HG02642 (cell line): ENCODE data around the gene MTHFSD.

ENCODE experiments used
- ATAC-seq: cut with Tn5 transposase; IDR thresholded peaks from one replicate; pipeline ENCODE4 v1.9.1; 2021; ENCODE audit warnings: mild to moderate bottlenecking; ENCODE audit not compliant: unreplicated experiment, poor library complexity

Gene MTHFSD

DNA sequence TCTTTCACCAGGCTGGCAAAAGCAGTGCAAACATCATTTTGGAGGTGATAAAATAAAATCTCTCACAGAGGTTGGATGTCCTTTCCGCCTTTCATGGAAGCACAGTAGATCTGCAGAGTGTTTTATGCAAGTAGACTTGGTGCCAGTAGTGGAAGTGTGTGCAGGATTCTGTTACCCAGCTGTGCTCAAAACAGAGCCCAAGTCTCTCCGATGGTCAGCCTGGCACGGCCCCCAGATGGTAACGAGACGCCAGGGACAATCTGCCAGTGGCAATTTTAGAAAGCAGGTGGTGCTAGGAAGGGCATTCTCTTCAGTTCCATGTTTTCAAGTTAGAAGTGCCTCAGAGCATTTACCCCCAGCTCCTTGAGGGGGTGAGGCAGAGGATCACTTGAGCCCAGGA lies 1.5 kb upstream of the MTHFSD start:
- no peak for ATAC-seq

DNA sequence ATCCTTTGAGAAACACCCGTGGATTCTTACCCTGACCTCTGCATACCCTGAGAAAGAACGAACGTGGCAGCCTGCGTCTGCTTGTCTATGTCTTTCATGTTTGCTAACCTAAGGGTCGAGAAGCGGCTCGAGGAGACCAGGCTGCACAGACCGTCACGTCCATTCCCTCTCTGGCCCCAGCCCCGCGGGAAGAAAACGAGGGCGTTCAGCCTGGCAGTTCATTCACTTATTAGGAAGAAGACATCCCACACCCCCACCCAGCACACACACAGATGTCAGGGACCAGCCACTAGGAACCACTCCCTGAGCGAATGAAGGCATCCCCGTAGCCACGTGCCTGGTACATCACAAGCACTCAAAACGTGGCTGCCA lies 655 bp upstream of the MTHFSD start:
- no peak for ATAC-seq

DNA sequence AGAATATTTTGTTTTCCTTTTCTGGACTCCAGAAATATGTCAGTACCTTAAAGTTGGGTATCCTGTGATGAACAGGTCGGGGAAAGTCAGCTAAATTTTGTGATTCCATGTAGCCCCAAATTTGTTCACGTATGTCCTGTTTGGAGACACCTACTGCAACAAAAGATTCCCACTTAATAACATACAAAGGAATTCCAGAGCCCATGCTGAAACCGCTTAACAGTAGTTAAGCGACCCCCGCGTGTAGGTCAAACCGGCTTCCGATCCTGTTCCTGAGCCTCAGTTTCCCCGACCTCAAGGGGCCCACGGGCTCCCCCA lies 477 bp downstream of the MTHFSD start:
- peak; percentile 9 for ATAC-seq

DNA sequence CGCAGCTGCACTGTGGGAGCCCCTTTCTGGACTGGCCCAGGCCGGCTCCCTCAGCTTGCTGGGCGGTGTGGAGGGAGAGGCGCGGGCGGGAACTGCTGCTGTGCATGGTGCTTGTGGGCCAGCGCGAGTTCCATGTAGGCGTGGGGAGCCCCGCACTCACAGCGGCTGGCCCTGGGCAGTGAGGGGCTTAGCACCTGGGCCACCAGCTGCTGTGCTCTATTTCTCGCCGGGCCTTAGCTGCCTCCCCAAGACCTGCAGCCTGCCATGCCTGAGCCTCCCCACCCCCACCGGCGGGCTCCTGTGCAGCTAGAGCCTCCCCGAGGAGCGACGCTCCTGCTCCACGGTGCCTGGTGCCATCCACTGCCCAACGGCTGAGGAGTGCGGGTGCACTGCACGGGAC lies 1.7 kb downstream of the MTHFSD start:
- no peak for ATAC-seq

DNA sequence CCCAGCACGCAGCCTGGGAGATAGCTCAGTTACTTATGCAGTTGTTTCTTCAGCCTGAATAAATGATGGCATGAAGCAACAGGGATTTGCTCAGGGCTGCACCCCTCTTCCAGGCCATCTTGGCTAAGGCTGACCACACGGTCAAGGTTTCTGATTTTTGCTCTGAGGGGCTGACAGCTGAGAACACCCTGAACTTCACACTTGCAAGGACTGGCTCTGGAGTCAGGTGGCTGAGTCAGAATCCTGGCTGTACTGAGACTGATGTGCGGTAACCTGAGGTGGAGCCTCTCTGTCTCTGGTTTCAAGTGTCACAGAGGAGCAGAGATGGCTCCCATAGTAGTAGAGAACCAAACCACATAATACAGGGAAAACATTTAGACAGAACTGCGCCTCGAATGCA lies 4.8 kb downstream of the MTHFSD start:
- no peak for ATAC-seq

DNA sequence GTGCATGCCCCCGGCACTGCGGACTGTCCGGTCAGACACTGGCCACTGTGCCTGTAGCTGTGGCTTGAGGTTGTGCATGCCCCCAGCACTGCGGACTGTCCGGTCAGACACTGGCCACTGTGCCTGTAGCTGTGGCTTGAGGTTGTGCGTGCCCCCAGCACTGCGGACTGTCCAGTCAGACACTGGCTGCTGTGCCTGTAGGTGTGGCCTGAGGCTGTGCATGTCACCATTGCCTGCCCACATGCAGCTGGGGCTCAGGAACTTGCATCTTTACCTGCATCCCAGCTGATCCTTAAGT lies 5.2 kb downstream of the MTHFSD start:
- no peak for ATAC-seq

DNA sequence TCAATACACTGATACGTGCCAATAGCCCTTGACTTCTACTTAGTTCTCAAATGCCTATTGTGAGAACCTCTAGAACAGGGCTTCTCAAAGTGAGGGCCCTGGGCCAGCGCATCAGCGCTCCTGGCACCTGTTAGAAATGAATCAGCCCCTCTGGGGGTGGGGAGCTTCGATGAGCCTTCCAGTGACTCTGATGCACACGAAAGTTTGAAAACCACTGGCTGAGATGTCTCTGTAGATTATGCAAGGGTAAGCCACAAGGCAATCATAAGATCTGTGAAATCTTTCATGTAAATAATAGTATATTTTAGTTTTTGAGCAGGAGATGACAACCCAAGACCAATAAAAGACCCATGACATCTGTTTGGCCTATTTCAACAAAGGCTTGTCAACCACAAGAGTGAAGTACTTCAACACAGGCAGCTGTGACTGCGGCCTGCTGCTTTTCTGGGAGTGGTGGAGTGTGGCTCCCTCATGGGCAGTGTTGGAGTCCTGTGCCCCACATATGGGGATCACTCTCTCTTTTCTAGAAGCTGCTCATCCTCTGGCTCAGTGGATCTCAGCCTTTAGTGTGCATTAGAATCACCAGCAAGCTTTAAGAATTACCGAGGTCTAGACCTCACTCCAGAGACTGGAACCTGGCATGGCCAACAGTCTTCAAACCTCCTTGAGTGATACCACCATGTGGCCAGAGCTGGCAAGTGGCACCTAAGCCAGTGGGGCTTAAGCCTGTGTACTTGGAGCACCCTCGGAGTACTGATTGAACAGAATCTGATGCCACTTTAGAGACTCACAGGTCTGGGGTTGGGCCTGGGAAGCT lies 5.8 kb downstream of the MTHFSD start:
- ATAC-seq, result no peak

DNA sequence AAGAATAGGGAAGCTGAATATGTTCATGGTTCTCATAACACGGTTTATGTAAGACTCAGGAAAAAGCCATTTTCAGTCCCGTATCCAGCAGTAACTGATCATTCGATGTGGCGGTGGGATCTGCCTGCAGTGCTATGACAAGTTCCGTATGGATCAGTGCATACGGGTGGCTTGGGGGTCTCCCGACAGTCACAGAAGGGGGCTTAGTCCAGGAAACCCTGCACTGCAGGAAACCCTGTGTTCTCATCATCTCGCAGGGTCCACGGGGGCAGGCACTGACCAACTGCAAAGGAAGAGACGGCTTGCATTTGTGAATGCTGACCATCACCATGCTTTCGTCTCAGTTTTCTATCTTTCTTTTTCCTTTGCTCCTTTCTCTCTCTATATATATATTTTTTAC lies 7.7 kb downstream of the MTHFSD start:
- no peak for ATAC-seq

DNA sequence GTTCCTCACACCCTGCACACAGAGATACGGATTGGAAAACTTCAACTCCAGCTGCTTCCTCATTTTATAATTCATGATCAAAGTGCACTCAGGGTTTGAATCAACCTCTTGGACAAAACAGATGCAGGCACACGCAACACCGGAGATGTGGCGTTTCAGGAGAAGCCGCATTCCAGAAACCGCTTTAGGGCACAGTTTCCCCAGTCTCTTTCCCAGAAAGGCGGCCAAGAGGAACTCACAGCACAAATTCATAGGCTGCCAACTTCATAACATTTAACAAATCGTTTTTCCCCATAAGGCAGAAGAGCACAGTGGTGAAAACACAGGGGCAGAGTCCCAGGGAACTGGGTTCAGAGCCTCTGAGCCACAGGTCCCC lies 8.4 kb downstream of the MTHFSD start:
- no peak for ATAC-seq

DNA sequence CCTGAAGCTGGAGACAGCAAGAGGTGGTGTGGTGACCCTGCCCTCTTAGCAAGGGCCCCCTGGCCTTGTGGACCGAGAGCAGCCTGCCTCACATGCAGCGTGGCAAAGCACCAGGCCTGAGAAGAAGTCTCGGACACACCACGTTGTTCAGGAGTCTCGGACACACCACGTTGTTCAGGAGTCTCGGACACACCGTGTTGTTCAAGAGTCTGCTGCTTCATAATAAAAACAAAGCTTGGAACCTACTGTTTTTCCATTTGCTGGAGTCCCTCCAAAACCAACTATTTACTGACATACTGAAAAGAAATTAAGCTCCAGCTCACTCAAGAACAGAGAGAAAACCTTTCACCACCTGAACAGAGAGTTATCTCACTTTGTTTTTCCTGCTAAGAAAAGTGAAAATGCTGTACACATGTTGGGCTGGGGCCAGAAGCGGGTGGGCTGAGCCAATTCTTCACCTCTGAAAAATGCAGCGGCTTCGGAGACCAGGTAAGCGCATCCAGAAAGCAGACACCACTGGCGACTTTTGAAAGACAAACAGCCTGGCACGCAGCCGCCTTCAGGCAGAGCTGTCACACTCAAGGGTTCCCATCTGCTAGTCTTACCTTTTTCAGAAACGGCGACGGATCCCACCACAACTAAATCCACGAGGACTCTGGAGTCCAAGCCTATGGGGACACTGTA lies 8.9 kb downstream of the MTHFSD start:
- ATAC-seq, result no peak

DNA sequence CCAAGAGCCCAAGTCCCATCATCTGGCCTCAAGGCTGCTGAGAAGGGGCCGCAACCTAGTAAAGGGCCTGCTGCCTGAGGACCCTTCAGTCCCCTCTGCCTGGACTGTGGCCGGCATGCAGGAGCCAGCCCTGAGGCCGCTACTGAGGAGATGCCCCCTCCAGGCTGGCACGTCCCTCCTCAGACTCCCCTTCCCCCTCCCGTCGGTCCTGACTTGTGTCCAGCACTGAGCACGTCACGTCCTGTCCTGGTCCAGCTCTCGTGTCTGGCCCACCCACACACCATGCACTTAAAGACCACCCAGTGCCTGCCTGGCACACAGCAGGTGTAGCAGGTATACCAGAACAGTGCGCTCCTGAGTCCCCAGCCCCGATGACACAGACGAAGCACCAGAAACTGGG lies 9.6 kb downstream of the MTHFSD start:
- no peak for ATAC-seq

DNA sequence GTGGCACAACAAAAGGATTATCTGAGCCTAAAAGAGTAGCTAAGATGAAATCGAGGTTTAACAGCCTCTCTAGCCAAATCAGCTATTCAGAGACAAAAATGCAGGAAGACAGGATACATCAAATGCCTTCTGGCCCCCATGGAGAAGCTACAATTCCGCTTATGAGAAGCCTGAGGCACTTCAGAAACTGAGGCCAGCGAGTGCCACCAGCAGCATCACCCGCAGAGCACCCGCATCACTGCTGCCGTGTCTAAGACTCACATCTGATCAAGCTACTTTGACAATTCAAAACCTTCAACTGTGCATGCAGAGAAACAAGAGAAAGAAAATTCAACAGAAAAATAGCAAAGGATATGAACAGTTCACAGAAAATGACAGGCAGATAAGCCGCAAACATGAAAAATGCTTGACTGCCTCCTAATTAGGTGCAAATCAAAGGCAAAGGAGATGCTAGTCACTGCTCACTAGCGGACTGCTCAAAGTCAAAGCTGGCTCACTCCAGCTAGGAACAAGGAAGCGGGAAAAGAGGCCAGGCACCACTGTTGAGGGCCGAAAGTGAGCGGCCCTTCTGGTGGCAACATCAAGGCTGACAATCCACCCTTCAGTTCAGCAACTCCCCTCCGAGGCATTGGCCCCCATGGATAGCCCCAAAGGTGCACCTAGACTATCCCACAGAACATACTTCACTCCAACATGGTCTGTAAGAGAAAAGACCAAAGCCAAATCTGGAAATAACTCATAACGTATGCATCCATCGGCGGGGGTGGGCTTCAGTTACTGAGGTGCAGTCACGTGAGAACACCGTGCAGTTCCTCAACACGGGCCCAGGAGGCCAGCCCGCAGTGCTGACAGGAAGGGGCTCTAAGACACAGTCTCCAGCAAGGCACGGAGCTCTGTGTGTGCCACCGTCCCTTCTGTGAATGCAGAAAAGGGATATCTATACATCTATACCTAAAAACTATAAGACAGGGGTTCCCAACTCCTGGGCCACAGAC lies 12.0 kb downstream of the MTHFSD start:
- no peak for ATAC-seq

DNA sequence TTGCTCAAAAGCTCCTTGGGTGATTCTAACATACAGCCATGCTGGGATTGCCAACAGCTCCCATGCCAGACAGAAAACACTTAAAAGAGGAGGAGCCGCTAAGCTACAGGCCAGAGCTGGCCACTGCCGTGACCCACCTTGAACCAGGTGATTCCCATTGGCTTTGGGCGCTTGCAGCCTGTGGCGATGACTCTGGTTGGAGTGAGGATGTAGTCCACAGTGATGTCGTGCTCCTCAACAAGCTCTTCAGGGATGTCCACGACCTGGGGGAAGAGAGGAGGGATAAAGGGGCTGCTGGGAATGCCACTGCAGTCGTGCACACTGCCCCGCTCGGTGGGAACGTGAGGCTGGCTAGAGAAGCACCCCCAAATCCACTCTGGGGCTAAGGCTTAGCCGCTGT lies 13.5 kb downstream of the MTHFSD start:
- ATAC-seq, result no peak

DNA sequence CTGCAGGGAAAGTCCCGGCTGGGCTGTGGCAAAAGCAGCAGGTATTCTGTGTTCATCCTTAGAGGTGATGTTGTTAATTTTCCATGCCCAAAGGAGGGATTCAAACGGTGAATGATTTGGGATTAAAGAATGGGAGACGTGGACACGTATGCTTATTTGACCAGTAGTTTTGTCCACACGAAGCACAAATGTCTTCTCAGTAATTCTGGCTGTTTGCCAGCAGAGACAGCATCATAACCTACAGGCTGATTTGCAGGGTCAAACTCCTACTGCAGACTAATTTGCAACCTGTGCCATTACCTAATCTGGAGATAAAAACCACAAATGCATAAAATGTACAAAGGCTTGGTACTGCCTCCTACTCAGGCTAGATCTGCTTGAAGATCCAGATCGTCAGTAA lies 14.1 kb downstream of the MTHFSD start:
- ATAC-seq, result no peak

DNA sequence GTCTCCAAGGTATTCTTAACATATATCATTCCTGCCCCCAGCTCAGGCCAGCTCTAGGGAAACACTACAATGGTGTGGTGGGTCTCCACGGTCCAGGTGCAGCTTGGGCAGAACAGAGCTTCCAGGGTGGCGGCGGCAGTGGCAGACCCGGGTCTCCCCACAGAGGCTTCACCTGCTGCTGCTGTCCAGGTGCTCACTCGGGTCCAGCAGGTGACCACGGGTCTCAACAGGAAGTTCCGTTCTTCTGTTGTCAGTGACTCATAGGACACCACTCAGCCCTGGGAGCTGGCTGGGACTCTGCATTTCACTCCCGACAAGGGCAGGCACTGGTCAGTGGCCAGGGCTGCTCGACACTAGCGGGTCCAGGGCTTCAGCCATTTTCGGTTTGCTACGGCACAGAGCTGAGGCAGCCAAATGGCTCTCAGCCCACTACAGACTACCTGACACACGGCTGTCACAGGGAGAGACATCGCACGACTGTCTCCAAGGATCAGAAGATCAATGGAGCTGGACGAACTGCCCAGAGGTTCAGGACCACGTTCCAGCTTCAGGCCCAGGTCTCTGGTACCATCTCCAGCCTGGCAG lies 16.7 kb downstream of the MTHFSD start:
- no peak for ATAC-seq

DNA sequence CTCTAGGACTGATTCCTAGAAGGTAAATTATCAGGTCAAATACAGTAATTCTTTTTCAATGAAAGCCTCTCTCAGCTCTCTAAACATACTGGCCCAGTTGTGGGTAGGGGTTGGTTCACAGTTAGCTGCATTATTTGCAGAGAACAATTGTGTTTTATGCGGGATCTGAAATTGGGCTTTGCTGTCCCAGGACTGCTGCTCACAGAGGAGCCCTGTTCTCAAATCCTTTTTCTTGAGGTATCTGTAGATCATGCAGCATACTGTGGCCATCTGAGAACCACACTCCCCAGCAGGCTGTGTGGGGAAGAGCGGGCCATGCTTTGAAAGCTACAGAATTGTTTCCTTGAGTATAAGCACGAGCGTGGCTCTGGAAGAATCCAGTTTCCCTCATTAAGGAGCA lies 17.5 kb downstream of the MTHFSD start:
- ATAC-seq, result no peak

DNA sequence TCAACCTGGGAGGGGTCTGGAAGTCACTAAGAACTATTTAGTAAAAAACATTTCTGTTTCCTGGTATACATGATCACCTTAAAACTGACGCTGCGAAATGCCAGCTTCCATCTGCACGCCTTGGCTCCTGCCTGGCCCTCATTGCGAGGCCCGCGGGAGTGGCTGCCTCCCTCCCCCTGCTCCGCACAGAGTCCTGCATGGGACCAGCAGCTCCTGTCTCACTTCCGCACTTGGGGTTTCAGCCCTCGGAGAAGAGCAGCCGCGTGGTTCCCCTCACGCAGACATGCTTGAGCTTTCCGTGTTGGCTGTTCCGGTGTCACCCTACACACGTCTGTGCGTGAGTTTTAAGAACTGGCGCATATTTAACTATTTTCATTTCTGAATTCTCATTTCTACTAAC lies 18.4 kb downstream of the MTHFSD start:
- ATAC-seq, result no peak

DNA sequence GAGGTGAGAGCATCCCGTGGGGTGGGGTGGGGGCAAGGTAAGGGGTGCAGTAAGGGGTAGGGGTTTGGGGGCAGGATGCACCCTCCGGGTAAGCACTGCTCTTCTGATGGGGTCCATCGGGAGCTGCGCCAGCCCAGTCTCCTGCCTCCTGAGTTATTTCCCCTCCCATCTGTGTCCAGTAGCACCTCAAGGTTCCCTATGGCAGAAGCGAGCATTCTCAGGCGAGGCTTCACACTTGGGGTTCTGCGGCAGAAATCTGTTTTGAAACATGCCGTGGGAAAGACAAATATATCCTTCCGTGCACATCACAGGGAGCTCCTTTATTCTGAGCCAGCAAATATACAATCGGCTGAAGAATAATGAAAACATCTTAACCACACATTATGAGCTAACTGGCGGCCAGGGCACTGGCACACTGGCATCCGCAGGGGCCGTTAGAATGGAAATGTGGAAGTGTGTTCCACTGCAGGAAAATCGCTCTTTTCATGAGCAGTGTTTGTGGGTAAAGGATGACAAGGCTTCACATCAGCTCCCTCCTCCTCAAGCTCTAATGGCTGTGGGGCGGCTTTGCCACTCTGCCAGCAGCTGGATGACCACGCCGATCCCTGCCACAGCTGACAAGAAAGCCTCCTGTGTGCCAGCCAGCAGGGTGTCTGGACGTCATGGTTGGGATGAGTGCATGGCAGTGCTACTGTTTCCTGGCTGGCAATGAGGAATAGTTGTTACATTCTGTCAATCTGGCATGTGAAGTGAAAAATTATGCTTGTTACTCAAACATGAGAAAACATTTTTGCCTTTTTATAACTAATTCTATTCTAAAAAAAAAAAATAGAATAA lies 20.0 kb downstream of the MTHFSD start:
- ATAC-seq, result no peak

DNA sequence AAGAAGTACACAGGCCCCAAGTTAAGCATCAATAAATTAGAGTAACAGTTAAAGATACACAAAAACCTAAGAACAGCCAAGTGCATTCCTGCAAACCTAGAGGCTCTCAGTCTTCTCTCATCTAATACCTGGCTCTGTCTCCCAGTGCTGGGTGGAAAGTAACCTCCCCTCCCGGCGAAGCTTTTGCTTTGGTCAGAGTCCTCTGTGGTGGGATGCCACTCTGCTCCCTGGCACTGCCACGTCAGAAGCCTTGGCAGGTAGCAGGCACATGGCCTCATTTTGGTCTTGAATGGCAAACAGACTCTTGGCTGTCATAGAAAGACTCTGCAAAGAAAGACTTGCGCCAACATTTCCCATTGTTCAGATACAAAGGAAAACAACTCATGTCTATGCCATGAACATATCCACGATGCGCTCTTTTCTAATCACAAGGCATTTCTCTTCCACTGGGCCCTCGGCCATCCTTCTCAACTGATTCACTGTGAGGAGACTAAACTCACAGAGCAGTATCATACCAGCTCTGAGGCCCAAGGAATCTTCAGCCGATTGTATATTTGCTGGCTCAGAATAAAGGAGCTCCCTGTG lies 21.2 kb downstream of the MTHFSD start:
- ATAC-seq, result no peak

DNA sequence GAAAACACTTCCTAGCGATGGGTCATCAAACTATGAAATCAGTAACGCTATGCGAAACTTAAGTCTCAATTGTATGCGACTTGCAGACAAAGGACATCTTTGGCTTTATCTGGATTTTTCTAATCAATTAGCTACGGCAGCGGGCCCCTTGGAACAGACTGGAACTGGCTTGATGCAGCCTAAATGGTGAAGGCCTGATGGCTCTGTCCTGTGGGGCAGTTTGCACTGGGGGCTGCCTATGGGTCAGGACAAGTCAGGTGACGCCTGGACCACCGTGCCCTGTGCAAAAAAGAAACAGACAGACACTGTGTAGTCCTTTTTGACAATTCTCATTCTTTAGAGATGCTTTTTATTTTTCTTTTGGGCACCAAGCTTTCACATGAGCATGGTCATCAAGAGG lies 22.0 kb downstream of the MTHFSD start:
- no peak for ATAC-seq
